ENCODE data around the gene PROM1.

DNA sequence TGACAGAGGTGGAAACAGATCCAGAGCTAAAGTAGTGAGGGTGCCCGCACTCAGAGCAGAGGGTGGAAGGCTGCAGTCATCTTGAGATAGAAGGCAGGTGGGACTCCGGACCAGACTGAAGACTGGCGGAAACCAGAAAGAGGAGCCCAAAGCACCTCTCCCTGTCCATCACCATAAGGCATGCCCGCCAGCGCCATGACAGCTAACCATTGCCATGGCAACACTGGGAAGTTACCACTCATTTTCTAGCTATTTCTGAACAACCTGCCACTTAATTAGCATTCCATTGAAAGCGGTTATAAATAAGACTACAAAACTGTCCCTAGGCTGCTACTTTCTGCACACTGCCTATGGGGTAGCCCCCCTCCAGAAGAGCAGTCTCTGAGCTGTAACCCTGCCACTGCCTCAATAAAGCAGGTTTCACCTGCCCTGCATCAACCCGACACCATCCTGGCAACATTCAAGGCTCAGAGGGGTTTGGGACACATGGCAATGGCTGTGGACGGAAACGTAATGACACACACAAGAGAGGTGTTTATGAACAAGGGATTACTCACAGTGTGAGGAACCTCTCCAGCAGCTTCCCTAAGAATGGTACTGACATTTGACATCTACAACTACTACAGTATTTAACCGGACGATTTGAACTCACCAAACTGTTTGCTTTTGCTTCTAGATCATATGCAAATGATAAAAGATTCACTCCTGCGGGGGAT lies 93.1 kb downstream of the PROM1 start:
- TF ChIP-seq POLR2AphosphoS5 (IDR thresholded peaks at IDR 0.05) (no peak), EP300 (conservative IDR thresholded peaks at IDR 0.05; ENCODE audit: poor library complexity, severe bottlenecking) (peak; percentile 44), EZH2 (IDR thresholded peaks at IDR 0.05; ENCODE audit: borderline replicate concordance, insufficient read depth, low read length, poor library complexity, severe bottlenecking) (no peak), TAF1 (IDR thresholded peaks at IDR 0.05; ENCODE audit: low read depth) (no peak)
- TF ChIP-seq, protein P1, sequence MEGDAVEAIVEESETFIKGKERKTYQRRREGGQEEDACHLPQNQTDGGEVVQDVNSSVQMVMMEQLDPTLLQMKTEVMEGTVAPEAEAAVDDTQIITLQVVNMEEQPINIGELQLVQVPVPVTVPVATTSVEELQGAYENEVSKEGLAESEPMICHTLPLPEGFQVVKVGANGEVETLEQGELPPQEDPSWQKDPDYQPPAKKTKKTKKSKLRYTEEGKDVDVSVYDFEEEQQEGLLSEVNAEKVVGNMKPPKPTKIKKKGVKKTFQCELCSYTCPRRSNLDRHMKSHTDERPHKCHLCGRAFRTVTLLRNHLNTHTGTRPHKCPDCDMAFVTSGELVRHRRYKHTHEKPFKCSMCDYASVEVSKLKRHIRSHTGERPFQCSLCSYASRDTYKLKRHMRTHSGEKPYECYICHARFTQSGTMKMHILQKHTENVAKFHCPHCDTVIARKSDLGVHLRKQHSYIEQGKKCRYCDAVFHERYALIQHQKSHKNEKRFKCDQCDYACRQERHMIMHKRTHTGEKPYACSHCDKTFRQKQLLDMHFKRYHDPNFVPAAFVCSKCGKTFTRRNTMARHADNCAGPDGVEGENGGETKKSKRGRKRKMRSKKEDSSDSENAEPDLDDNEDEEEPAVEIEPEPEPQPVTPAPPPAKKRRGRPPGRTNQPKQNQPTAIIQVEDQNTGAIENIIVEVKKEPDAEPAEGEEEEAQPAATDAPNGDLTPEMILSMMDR (IDR thresholded peaks at IDR 0.05; ENCODE audit: poor library complexity, severe bottlenecking), result no peak
- TF ChIP-seq, protein P2, sequence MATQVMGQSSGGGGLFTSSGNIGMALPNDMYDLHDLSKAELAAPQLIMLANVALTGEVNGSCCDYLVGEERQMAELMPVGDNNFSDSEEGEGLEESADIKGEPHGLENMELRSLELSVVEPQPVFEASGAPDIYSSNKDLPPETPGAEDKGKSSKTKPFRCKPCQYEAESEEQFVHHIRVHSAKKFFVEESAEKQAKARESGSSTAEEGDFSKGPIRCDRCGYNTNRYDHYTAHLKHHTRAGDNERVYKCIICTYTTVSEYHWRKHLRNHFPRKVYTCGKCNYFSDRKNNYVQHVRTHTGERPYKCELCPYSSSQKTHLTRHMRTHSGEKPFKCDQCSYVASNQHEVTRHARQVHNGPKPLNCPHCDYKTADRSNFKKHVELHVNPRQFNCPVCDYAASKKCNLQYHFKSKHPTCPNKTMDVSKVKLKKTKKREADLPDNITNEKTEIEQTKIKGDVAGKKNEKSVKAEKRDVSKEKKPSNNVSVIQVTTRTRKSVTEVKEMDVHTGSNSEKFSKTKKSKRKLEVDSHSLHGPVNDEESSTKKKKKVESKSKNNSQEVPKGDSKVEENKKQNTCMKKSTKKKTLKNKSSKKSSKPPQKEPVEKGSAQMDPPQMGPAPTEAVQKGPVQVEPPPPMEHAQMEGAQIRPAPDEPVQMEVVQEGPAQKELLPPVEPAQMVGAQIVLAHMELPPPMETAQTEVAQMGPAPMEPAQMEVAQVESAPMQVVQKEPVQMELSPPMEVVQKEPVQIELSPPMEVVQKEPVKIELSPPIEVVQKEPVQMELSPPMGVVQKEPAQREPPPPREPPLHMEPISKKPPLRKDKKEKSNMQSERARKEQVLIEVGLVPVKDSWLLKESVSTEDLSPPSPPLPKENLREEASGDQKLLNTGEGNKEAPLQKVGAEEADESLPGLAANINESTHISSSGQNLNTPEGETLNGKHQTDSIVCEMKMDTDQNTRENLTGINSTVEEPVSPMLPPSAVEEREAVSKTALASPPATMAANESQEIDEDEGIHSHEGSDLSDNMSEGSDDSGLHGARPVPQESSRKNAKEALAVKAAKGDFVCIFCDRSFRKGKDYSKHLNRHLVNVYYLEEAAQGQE (IDR thresholded peaks at IDR 0.05; ENCODE audit: borderline replicate concordance), result no peak
